Measurements from ENCODE around the gene CALN1.

The CALN1 gene

DNA sequence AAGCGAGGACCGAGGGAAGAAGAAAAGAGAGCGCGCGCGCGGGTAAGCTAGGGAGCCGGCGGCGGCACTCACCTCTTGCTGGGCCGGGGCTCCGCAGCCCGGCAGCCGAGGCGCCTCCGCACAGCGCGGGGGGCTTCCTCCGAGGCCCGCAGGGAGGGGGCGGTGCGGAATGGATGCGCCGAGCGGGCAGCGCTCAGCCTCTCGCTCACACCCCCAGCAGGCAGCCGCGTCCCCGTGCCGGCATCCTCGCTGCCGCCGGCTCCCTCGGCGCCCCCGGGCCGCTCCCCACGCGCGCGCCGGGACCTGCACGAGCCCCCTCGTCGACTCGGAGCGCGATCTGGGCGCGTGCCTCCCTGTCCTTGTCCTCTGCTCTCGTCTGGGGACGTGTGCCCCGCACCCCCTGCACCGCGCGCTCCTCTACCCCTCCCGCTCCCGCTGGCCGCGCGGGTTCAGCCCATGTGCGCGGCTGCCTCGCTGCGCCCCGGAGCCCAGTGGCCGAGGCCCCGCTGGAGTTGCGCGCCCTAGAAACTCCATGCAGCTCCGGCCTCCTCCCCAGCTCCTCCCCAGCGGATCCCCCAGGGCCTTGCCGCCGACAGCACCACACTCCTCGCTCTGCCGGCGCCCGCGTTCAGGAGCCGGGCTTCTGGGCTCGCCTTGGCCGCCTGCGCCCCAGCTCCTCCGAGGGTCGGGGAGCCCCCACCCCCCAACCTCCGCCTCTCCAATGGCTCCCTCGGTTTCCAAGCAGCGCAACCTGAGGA, 75.3 kb downstream of the CALN1 start:
- Histone ChIP-seq H3K9ac (ENCODE audit: insufficient read length, low read depth) (peak overlapping the region; percentile 81), H3K36me3 (ENCODE audit: insufficient read depth, insufficient read length, low read length) (no peaks in the 10 kb centered on the region), H3K27me3 (ENCODE audit: insufficient read depth, insufficient read length) (peaks cover 42% of the 10 kb centered on the region), H3K9me3 (ENCODE audit: insufficient read depth, low read length) (no peaks in the 10 kb centered on the region), H3K4me1 (ENCODE audit: insufficient read depth, insufficient read length) (no peaks in the 10 kb centered on the region), H3K4me3 (ENCODE audit: insufficient read length, low read depth) (peak overlapping the region; percentile 72)
- DNase-seq (ENCODE audit: low read depth, low spot score), result no peak
- TF ChIP-seq ZNF274 (IDR thresholded peaks at IDR 0.05; ENCODE audit: low read depth, low read length) (no peak), YY1 (IDR thresholded peaks at IDR 0.05; ENCODE audit: insufficient read depth, insufficient read length) (no peak), SUZ12 (IDR thresholded peaks at IDR 0.05; ENCODE audit: extremely low read depth, insufficient read depth, insufficient read length) (no peak)

DNA sequence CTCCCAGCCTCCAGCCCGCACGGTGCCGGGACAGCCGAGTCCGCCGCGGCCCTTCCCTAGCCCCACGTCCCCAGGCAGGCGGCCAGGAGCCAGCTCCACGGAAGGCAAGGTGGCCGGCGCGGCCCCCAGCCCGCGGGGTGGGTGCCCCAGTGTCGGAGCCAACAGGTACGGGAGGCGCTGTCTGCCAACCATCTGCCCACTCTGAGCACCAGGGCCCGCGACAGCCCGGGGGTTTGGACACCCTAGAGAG, 75.8 kb downstream of the CALN1 start:
- H3K27me3 ChIP-seq (ENCODE audit: insufficient read depth, insufficient read length), result peaks cover 42% of the 10 kb centered on the region
- H3K4me1 ChIP-seq (ENCODE audit: insufficient read depth, insufficient read length), result no peaks in the 10 kb centered on the region
- H3K9me3 ChIP-seq (ENCODE audit: insufficient read depth, low read length), result no peaks in the 10 kb centered on the region
- peak overlapping the region; percentile 72 for H3K4me3 ChIP-seq (ENCODE audit: insufficient read length, low read depth)
- no peak for TF ChIP-seq SUZ12 (IDR thresholded peaks at IDR 0.05; ENCODE audit: extremely low read depth, insufficient read depth, insufficient read length)
- TF ChIP-seq ZNF274 (IDR thresholded peaks at IDR 0.05; ENCODE audit: low read depth, low read length), result no peak
- no peak for TF ChIP-seq YY1 (IDR thresholded peaks at IDR 0.05; ENCODE audit: insufficient read depth, insufficient read length)
- no peak for DNase-seq (ENCODE audit: low read depth, low spot score)
- peak overlapping the region; percentile 81 for H3K9ac ChIP-seq (ENCODE audit: insufficient read length, low read depth)
- no peaks in the 10 kb centered on the region for H3K36me3 ChIP-seq (ENCODE audit: insufficient read depth, insufficient read length, low read length)

DNA sequence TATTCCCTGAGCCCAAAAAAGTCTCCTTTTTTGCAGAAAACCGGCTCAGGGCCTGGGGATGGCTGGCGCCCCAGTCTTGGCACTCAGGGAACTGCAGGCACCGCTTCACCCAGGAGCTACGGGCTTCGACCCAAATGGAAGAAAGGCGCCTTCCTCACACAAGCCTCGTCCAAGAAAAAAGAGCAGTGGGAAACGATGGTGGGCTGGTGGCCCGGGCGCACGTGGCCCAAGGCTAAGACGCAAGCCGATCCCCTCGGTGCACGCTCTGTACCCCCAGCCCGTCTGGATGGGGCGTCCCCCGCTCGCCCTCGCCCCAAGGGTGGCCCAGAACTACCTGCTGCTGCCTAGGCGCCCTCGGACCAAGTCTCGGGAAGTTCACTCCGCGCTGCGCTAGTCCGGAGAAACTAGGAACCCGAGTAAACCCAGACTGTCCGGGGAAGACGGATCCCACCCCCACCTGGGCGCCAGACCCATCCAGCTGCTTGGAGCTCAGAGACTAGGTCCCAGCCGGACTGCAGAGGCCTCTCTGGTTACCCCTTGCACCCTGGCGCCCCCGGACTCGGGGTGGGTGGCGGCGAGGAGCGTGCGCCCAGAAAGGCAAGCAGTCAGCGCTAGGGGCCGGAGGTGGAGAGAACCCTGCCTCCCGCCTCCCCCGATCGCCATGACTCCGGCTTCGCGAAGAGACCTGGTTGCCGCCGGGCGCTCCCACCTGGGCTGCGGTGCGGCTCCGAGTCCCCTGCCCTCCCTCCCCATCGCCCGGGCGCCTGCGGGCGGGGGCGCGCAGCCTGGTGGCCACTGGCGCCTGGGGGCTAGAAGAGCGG, 76.4 kb downstream of the CALN1 start:
- no peak for DNase-seq (ENCODE audit: low read depth, low spot score)
- Histone ChIP-seq H3K4me3 (ENCODE audit: insufficient read length, low read depth) (peak overlapping the region; percentile 72), H3K36me3 (ENCODE audit: insufficient read depth, insufficient read length, low read length) (no peaks in the 10 kb centered on the region), H3K4me1 (ENCODE audit: insufficient read depth, insufficient read length) (no peaks in the 10 kb centered on the region), H3K9ac (ENCODE audit: insufficient read length, low read depth) (peak overlapping the region; percentile 81), H3K27me3 (ENCODE audit: insufficient read depth, insufficient read length) (peaks cover 42% of the 10 kb centered on the region), H3K9me3 (ENCODE audit: insufficient read depth, low read length) (no peaks in the 10 kb centered on the region)
- TF ChIP-seq SUZ12 (IDR thresholded peaks at IDR 0.05; ENCODE audit: extremely low read depth, insufficient read depth, insufficient read length), result no peak

DNA sequence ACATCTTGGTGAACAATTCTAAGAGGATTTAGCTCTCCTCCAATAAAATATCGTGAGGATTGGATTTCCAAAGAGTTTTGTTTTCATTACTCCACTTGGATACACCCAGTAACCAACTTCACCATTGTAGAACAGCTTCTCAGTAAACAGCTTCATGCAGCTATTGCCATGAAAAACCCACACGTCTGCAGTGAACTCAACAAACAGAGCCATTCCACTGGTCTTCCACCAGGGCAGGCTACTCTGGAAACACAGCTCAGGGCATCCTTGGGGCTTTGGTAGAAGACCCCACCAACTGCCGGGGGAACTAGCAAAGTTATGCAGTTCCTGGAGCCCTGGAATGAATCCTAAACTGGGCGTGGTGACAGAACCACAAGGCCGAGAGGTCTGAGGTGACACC, 77.4 kb downstream of the CALN1 start:
- no peaks in the 10 kb centered on the region for H3K36me3 ChIP-seq (ENCODE audit: insufficient read depth, insufficient read length, low read length)
- H3K9ac ChIP-seq (ENCODE audit: insufficient read length, low read depth), result no peak overlapping the region
- no peaks in the 10 kb centered on the region for H3K4me1 ChIP-seq (ENCODE audit: insufficient read depth, insufficient read length)
- H3K4me3 ChIP-seq (ENCODE audit: insufficient read length, low read depth), result no peak overlapping the region
- TF ChIP-seq YY1 (IDR thresholded peaks at IDR 0.05; ENCODE audit: insufficient read depth, insufficient read length) (no peak), ZNF274 (IDR thresholded peaks at IDR 0.05; ENCODE audit: low read depth, low read length) (no peak), SUZ12 (IDR thresholded peaks at IDR 0.05; ENCODE audit: extremely low read depth, insufficient read depth, insufficient read length) (no peak)
- no peaks in the 10 kb centered on the region for H3K9me3 ChIP-seq (ENCODE audit: insufficient read depth, low read length)
- H3K27me3 ChIP-seq (ENCODE audit: insufficient read depth, insufficient read length), result peaks cover 42% of the 10 kb centered on the region
- DNase-seq (ENCODE audit: low read depth, low spot score), result no peak

DNA sequence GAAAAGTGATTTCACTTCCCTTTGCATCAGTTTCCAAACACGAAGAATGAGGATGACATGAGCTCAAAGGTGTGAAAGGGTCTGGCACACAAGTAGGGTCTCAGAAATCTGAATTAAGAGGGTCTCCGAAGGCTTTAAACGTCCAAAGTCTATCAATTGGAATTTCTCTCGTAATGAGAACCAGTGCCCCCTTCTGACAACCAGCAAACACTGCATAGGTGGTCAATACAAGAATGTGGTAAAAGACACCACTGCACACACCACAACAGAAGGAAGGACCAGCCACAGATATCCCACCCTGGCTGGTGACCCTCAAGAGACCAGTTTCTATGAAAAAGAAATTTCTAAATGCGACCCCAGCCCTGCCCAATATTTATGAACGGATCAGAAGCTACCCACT, 78.1 kb downstream of the CALN1 start:
- Histone ChIP-seq H3K9me3 (ENCODE audit: insufficient read depth, low read length) (no peaks in the 10 kb centered on the region), H3K9ac (ENCODE audit: insufficient read length, low read depth) (no peak overlapping the region), H3K4me3 (ENCODE audit: insufficient read length, low read depth) (no peak overlapping the region), H3K4me1 (ENCODE audit: insufficient read depth, insufficient read length) (no peaks in the 10 kb centered on the region), H3K27me3 (ENCODE audit: insufficient read depth, insufficient read length) (peaks cover 42% of the 10 kb centered on the region), H3K36me3 (ENCODE audit: insufficient read depth, insufficient read length, low read length) (no peaks in the 10 kb centered on the region)
- TF ChIP-seq YY1 (IDR thresholded peaks at IDR 0.05; ENCODE audit: insufficient read depth, insufficient read length) (no peak), SUZ12 (IDR thresholded peaks at IDR 0.05; ENCODE audit: extremely low read depth, insufficient read depth, insufficient read length) (no peak), ZNF274 (IDR thresholded peaks at IDR 0.05; ENCODE audit: low read depth, low read length) (no peak)
- DNase-seq (ENCODE audit: low read depth, low spot score), result no peak

DNA sequence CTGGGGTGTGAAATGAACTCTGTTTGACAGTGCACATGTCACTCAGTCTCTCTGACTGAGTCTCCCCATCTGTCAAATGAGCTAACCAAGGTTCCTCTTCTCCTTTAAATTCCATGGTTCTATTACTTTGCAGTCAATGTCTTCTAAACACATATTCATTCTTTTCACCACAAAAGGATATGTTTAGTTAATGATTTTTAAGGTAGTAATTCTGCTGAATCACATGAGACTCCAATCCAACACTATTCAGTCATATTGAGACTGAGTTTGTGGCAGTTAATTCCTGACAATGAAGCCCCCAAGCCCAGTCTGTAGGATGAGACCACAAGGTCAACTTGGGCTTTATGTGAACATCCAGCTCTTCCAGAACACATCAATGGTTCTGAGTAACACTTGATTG, 85.3 kb downstream of the CALN1 start:
- no peak overlapping the region for H3K9ac ChIP-seq (ENCODE audit: insufficient read length, low read depth)
- no peaks in the 10 kb centered on the region for H3K9me3 ChIP-seq (ENCODE audit: insufficient read depth, low read length)
- H3K27me3 ChIP-seq (ENCODE audit: insufficient read depth, insufficient read length), result no peaks in the 10 kb centered on the region
- TF ChIP-seq YY1 (IDR thresholded peaks at IDR 0.05; ENCODE audit: insufficient read depth, insufficient read length) (no peak), ZNF274 (IDR thresholded peaks at IDR 0.05; ENCODE audit: low read depth, low read length) (no peak), SUZ12 (IDR thresholded peaks at IDR 0.05; ENCODE audit: extremely low read depth, insufficient read depth, insufficient read length) (no peak)
- H3K4me3 ChIP-seq (ENCODE audit: insufficient read length, low read depth), result no peak overlapping the region
- no peaks in the 10 kb centered on the region for H3K4me1 ChIP-seq (ENCODE audit: insufficient read depth, insufficient read length)
- no peak for DNase-seq (ENCODE audit: low read depth, low spot score)
- no peaks in the 10 kb centered on the region for H3K36me3 ChIP-seq (ENCODE audit: insufficient read depth, insufficient read length, low read length)

DNA sequence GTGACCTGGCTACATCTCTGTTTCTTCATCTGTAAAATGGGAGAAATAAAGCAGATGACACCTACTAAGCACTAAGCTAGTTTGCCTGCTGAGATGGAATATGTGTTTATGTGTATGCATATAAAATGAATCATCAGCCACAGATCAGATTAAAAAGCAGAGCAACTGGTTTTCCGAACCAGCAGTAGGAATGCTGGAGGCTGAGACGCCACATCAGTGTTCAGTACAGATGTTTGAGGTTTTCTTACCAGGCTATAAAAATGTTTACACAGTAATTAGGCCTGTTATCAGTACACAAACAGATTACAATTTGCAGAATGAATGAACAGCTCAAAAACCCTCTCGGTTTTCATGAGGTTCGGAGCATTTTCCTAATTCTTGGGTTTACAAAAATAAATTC, 85.8 kb downstream of the CALN1 start:
- Histone ChIP-seq H3K4me1 (ENCODE audit: insufficient read depth, insufficient read length) (no peaks in the 10 kb centered on the region), H3K9me3 (ENCODE audit: insufficient read depth, low read length) (no peaks in the 10 kb centered on the region), H3K36me3 (ENCODE audit: insufficient read depth, insufficient read length, low read length) (no peaks in the 10 kb centered on the region), H3K4me3 (ENCODE audit: insufficient read length, low read depth) (no peak overlapping the region), H3K27me3 (ENCODE audit: insufficient read depth, insufficient read length) (no peaks in the 10 kb centered on the region), H3K9ac (ENCODE audit: insufficient read length, low read depth) (no peak overlapping the region)
- no peak for TF ChIP-seq SUZ12 (IDR thresholded peaks at IDR 0.05; ENCODE audit: extremely low read depth, insufficient read depth, insufficient read length)
- no peak for TF ChIP-seq YY1 (IDR thresholded peaks at IDR 0.05; ENCODE audit: insufficient read depth, insufficient read length)
- TF ChIP-seq ZNF274 (IDR thresholded peaks at IDR 0.05; ENCODE audit: low read depth, low read length), result no peak
- no peak for DNase-seq (ENCODE audit: low read depth, low spot score)
